LHCN-M2 (cell line): ENCODE measurements around the gene PARD3B. TPM values are rescaled to one million over a fixed set of nuclear protein-coding genes. Genes with fewer than 3 reads are reported as not detected.
A peak's percentile ranks its signal among the peaks of the same experiment; 100 is the strongest.

Experiments
- DNase-seq: peaks from one replicate; pipeline ENCODE4 v3.0.0-alpha.2; 2012; ENCODE audit warnings: low read depth
- total RNA-seq: library from RNA; depleted of rRNA; stranded (reverse); fragments of >200 nt; gene quantifications from 2 replicates; pipeline ENCODE4 v1.2.3, GENCODE V29; 2014

Gene PARD3B
- total RNA-seq, 1 experiment from 2014 or later: 4.0 TPM

- DNase-seq: peak; percentile 41
These were observed 998.8 kb downstream of the PARD3B start for GRCh38 chr2:205543937-205544702.

GRCh38 chr2:205545971-205546816, 1000.9 kb downstream of the PARD3B start:
- no peak for DNase-seq

- DNase-seq: no peak
These were observed 1010.4 kb downstream of the PARD3B start for GRCh38 chr2:205555566-205556230.

GRCh38 chr2:205556357-205556756, 1011.1 kb downstream of the PARD3B start:
- DNase-seq: no peak

GRCh38 chr2:205556841-205557539, 1011.7 kb downstream of the PARD3B start:
- no peak for DNase-seq

- no peak for DNase-seq
These were observed 1012.6 kb downstream of the PARD3B start for GRCh38 chr2:205557873-205558272.

GRCh38 chr2:205561441-205561840, 1016.2 kb downstream of the PARD3B start:
- DNase-seq: peak; percentile 13

- no peak for DNase-seq
These were observed 1018.4 kb downstream of the PARD3B start for GRCh38 chr2:205563646-205564045.

- no peak for DNase-seq
These were observed 1019.3 kb downstream of the PARD3B start for GRCh38 chr2:205564346-205565141.

GRCh38 chr2:205565142-205565522, 1019.9 kb downstream of the PARD3B start:
- no peak for DNase-seq

- no peak for DNase-seq
These were observed 1021.4 kb downstream of the PARD3B start for GRCh38 chr2:205566606-205567168.

- DNase-seq: no peak
These were observed 1023.3 kb downstream of the PARD3B start for GRCh38 chr2:205568620-205569019.

GRCh38 chr2:205570648-205571047, 1025.4 kb downstream of the PARD3B start:
- DNase-seq: no peak

GRCh38 chr2:205571360-205571959, 1026.2 kb downstream of the PARD3B start:
- DNase-seq: no peak

- no peak for DNase-seq
These were observed 1028.7 kb downstream of the PARD3B start for GRCh38 chr2:205574001-205574400.

- no peak for DNase-seq
These were observed 1034.1 kb downstream of the PARD3B start for GRCh38 chr2:205579335-205579734.

- peak; percentile 57 for DNase-seq
These were observed 1035.1 kb downstream of the PARD3B start for GRCh38 chr2:205580212-205580987.

GRCh38 chr2:205582366-205582765, 1037.1 kb downstream of the PARD3B start:
- DNase-seq: no peak
